Activated T-helper 9 cell treated with anti-CD3 and anti-CD28 coated beads, Interleukin-2, amount 50 U/mL, for 16 hours (primary cell): Measurements from ENCODE around the gene LRBA.

Source experiments
- DNase-seq: peaks from one replicate; pipeline ENCODE4 v3.0.0-alpha.2; 2020; ENCODE audit warnings: low read depth

Gene LRBA

GRCh38 chr4:150265806-150266205 is 749.3 kb downstream of the LRBA start:
- DNase-seq = no peak

GRCh38 chr4:150264595-150265161 is 750.4 kb downstream of the LRBA start:
- no peak for DNase-seq

GRCh38 chr4:150262611-150263010 is 752.5 kb downstream of the LRBA start:
- no peak for DNase-seq

- DNase-seq = no peak
Observed at GRCh38 chr4:150261571-150261970, 753.5 kb downstream of the LRBA start.

- DNase-seq = no peak
Observed at GRCh38 chr4:150259861-150260567, 755.1 kb downstream of the LRBA start.

GRCh38 chr4:150258569-150258968 is 756.5 kb downstream of the LRBA start:
- no peak for DNase-seq

- no peak for DNase-seq
Observed at GRCh38 chr4:150256841-150257730, 758.0 kb downstream of the LRBA start.

- no peak for DNase-seq
Observed at GRCh38 chr4:150256225-150256620, 758.9 kb downstream of the LRBA start.

- DNase-seq = no peak
Observed at GRCh38 chr4:150255610-150256224, 759.4 kb downstream of the LRBA start.

- DNase-seq = no peak
Observed at GRCh38 chr4:150253965-150254630, 761.0 kb downstream of the LRBA start.

GRCh38 chr4:150253416-150253815 is 761.7 kb downstream of the LRBA start:
- no peak for DNase-seq

GRCh38 chr4:150252741-150253140 is 762.3 kb downstream of the LRBA start:
- no peak for DNase-seq

- DNase-seq = no peak
Observed at GRCh38 chr4:150252306-150252705, 762.8 kb downstream of the LRBA start.

GRCh38 chr4:150251752-150252190 is 763.3 kb downstream of the LRBA start:
- no peak for DNase-seq

GRCh38 chr4:150250998-150251651 is 764.0 kb downstream of the LRBA start:
- DNase-seq = no peak

- DNase-seq = no peak
Observed at GRCh38 chr4:150250293-150250997, 764.6 kb downstream of the LRBA start.

GRCh38 chr4:150248181-150248580 is 766.9 kb downstream of the LRBA start:
- no peak for DNase-seq

- no peak for DNase-seq
Observed at GRCh38 chr4:150247184-150247583, 767.9 kb downstream of the LRBA start.

- no peak for DNase-seq
Observed at GRCh38 chr4:150244600-150244999, 770.5 kb downstream of the LRBA start.

- DNase-seq = no peak
Observed at GRCh38 chr4:150243932-150244331, 771.2 kb downstream of the LRBA start.
